GM12872 (cell line): ENCODE measurements around the gene UGT1A7.

Source experiments
- CTCF ChIP-seq: IDR thresholded peaks from 3 replicates; pipeline ENCODE4 v1.5.1; 2011; ENCODE audit warnings: low read depth, mild to moderate bottlenecking, low read length, moderate library complexity; ENCODE audit not compliant: insufficient read depth

The UGT1A7 gene

GRCh38 chr2:233764761-233765160, 83.1 kb downstream of the UGT1A7 start:
- TF ChIP-seq CTCF, result no peak

GRCh38 chr2:233766416-233766815, 84.7 kb downstream of the UGT1A7 start:
- TF ChIP-seq CTCF, result no peak

- no peak for TF ChIP-seq CTCF
These were observed 86.4 kb downstream of the UGT1A7 start for GRCh38 chr2:233768076-233768475.

GRCh38 chr2:233769260-233769659, 87.6 kb downstream of the UGT1A7 start:
- TF ChIP-seq CTCF, result no peak

GRCh38 chr2:233772153-233772552, 90.5 kb downstream of the UGT1A7 start:
- no peak for TF ChIP-seq CTCF

- TF ChIP-seq CTCF, result no peak
These were observed 90.9 kb downstream of the UGT1A7 start for GRCh38 chr2:233772583-233772982.

- no peak for TF ChIP-seq CTCF
These were observed 92.2 kb downstream of the UGT1A7 start for GRCh38 chr2:233773854-233774253.

- no peak for TF ChIP-seq CTCF
These were observed 93.7 kb downstream of the UGT1A7 start for GRCh38 chr2:233775414-233775813.
